Fibroblast of skin of left biceps (primary cell): Measurements from ENCODE around the gene CTAG1B.
"Not testable (repeated sequence)": the region's sequence is repeated elsewhere in the genome, so short reads cannot be mapped to it uniquely, and the experiment has no call there.

ENCODE experiments used
- DNase-seq, 2 experiments: peaks; one replicate each; pipeline ENCODE4 v3.0.0-alpha.2; 2013; ENCODE audit warnings: low read depth in 2 of 2

CTAG1B gene

DNA sequence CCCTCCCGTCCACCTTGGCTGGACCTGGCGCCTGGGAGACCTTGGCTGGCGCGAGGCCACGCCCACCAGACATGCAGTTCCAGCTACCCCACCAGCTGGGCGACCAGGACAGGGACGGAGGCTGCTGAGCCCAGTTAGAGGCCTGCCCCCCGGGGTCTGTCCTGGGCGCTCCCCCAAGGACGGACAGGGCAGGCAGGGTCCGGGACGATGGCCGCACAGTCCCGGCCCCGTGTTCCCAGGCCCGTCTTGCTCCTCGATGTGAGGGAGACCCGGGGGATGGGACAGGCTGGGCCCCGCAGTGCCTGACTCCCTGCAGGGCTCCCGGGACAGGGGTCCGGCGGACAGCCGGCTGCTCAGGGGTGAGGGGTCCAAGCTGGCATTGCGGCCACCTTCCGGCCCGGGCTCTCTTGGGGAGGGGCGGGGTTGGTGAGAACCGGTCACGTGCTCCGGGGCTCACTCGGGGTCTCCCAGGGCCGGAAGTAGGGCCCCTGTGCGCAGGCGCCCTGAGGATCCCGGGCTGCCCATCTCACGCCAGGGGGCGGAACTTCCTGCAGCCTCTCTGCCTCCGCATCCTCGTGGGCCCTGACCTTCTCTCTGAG lies 34.4 kb downstream of the CTAG1B start, which contains the start of gene CTAG1A:
Gene CTAG1A, plus strand, starts transcription at position 549 of the 599 bp plus-strand sequence. CDS start 74 bp downstream, outside the sequence.
- DNase-seq, result not testable (repeated sequence)

DNA sequence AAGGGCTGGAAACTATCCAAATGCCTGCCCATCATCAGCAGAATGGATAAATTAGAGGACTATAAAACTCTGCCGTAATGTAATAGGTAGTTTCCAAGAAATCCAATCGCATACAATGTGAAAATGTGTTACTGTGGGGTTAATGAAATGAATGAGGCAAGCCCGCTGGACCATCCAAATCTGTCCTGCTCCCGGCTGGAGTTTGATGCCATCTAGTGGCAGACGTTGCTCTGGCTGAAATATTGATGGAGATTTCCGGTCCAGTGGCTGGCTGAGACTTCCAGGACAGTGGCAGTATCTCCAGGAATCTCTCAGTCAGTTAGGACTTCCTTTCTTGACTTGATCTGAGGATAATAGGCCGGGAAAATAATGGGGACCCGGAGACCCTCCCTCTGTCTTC lies 36.1 kb downstream of the CTAG1B start:
- not testable (repeated sequence) for DNase-seq

DNA sequence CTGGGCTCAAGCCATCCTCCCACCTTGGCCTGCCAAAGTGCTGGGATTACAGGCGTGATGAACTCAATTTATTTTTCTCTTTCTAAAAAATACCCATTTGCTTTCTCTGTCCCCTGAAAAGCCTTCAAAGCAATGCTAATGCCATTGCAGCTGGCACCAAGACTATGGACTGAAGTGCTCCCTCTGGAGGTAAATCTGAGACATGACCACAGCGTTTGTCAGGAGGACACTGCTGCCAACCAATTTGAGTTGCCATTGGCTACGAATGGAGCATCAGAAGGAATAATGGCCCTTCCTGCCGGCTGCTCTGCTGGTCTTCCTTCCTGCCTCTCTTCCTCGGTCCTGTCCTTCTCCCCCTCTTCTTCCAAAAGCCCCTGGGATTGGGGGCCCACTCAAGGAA lies 44.0 kb downstream of the CTAG1B start:
- not testable (repeated sequence) for DNase-seq

DNA sequence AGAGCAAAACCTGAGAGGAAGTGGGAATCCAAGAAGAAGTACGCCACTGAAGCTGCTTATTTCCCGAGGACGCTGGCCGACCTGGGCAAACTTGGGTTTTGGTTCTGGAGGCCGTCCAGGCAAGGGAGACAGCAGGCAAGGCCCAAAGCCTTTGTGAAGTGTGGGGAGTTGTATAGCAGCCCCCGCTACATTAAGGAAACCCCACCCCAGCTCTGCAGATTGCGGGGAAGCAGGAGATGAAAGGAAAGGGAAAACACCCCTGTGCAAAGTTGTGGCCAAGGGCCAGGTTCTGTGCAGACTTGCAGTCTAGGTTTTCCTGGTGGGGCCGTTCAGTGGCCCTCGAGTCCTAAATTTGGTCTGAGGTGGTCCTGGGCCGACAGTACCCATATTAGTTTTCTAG lies 46.0 kb downstream of the CTAG1B start:
- DNase-seq, result not testable (repeated sequence)

DNA sequence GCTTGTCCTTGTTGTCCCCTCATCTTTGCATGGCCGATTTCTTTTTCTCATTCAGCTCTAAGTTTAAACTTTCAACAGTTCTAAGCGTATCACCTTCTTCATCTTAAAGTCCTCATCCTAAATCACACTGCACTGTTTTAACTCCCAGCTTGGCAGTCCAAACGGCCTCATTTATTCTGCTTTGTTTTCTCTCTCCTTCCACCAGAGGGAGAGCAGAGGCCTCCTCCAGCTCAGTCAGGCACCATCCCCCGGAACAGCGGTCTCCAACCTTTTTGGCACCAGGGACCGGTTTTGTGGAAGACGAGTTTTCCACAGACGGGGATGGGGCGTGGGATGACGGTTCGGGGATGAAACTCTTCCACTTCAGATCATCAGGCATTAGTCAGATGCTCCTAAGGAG lies 48.7 kb downstream of the CTAG1B start:
- DNase-seq, result not testable (repeated sequence)
